Measurements from ENCODE around the gene CCL20. TPM values are rescaled to one million over a fixed set of nuclear protein-coding genes. Genes with fewer than 3 reads are reported as not detected.

The CCL20 gene
- total and polyA plus RNA-seq, 2 of the 8 experiments (the other 6 are each of a cell fraction or from before 2014, with no cell fraction given): not detected

DNA sequence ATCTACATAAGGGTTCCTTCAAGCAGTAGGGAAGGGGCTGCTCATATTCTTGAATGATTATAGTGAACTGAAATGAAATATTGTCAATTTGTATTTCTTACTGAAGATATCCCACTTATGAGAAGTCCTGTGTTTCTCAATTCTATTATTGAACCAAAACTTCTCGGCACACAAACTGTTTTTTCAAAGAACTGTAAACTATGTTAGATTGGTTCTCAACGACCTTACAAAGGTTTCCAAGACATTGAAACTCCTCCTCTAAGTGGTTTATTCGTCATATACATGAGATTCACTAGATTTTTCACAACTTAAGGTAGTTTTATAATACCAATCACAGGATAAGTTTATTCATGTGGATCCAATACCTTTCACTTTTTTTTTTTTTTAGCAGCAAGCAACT lies 1.4 kb downstream of the CCL20 start:
- Histone ChIP-seq H4K8ac (ENCODE audit: extremely low read depth, insufficient read depth, low read length) (no peak overlapping the region), H4K20me1 (replicated peaks in 1 of 2; ENCODE audit: control insufficient read depth in 1 of 2, insufficient read depth in 2 of 2, low read length in 2 of 2) (peaks cover 0 to 2% of the 10 kb centered on the region in 2 experiments), H2BK15ac (ENCODE audit: low read length) (no peak overlapping the region), H3K27me3 (replicated peaks in 1 of 4; ENCODE audit: control insufficient read depth in 3 of 4, extremely low read depth in 1 of 4, insufficient read depth in 3 of 4, low read length in 3 of 4) (no peaks in the 10 kb centered on the region), H3K4me2 (ENCODE audit: insufficient read depth in 1 of 2, low read depth in 2 of 2, low read length in 2 of 2) (no peak overlapping the region), H2BK120ac (replicated peaks; ENCODE audit: low read depth, low read length) (no peak overlapping the region), H2BK5ac (ENCODE audit: low read depth, low read length) (no peak overlapping the region), H3K18ac (ENCODE audit: extremely low read depth, low read length) (no peak overlapping the region), H3K36me3 (ENCODE audit: control insufficient read depth in 2 of 4, insufficient read depth in 4 of 4, low read length in 3 of 4) (no peaks in the 10 kb centered on the region), H3K9ac (replicated peaks in 1 of 4; ENCODE audit: extremely low read depth in 1 of 4, low read depth in 3 of 4, low read length in 3 of 4) (no peak overlapping the region), H3K14ac (ENCODE audit: insufficient read length) (no peak overlapping the region), H2BK20ac (ENCODE audit: low read length) (no peak overlapping the region), H3K4me1 (replicated peaks in 1 of 4; ENCODE audit: control insufficient read depth in 3 of 4, insufficient read depth in 4 of 4, low read length in 3 of 4) (peaks cover 0 to 4% (median 2%) of the 10 kb centered on the region in 4 experiments; a peak in 3 of 7 replicates), H3K23ac (ENCODE audit: insufficient read length) (no peak overlapping the region), H3K79me2 (ENCODE audit: control insufficient read depth in 1 of 2, insufficient read depth in 2 of 2, low read length in 2 of 2) (no peaks in the 10 kb centered on the region), H2AK5ac (ENCODE audit: low read depth, low read length) (no peak overlapping the region), H3K4ac (replicated peaks; ENCODE audit: insufficient read length, low read depth, low read length) (no peak overlapping the region), H3K4me3 (ENCODE audit: extremely low read depth in 1 of 4, insufficient read depth in 2 of 4, low read depth in 3 of 4, low read length in 4 of 4) (no peak overlapping the region), H3K27ac (ENCODE audit: low read depth, low read length) (no peak overlapping the region), H2BK12ac (ENCODE audit: low read depth, low read length) (no peak overlapping the region), H4K91ac (replicated peaks; ENCODE audit: insufficient read length, low read length) (no peak overlapping the region), H3K23me2 (ENCODE audit: low read depth, low read length) (no peaks in the 10 kb centered on the region), H3K9me3 (ENCODE audit: insufficient read depth in 2 of 2, low read depth in 1 of 2, low read length in 1 of 2) (no peaks in the 10 kb centered on the region), H3K79me1 (ENCODE audit: low read depth, low read length) (no peaks in the 10 kb centered on the region), H3K56ac (replicated peaks; ENCODE audit: insufficient read length, low read depth, low read length) (no peak overlapping the region), H4K5ac (ENCODE audit: insufficient read length, low read depth, low read length) (no peak overlapping the region), H2AFZ (ENCODE audit: low read length) (no peak overlapping the region)
- TF ChIP-seq, protein P1, sequence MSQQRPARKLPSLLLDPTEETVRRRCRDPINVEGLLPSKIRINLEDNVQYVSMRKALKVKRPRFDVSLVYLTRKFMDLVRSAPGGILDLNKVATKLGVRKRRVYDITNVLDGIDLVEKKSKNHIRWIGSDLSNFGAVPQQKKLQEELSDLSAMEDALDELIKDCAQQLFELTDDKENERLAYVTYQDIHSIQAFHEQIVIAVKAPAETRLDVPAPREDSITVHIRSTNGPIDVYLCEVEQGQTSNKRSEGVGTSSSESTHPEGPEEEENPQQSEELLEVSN (IDR thresholded peaks at IDR 0.05): no peak
- TF ChIP-seq POLR2A (IDR thresholded peaks at IDR 0.05; ENCODE audit: control extremely low read depth in 1 of 2, low read depth in 2 of 2, low read length in 2 of 2) (no peak), SP4 (IDR thresholded peaks at IDR 0.05; ENCODE audit: low read length) (no peak), SIX5 (IDR thresholded peaks at IDR 0.05; ENCODE audit: low read depth, low read length) (no peak), SAP30 (IDR thresholded peaks at IDR 0.05; ENCODE audit: insufficient read depth, insufficient replicate concordance, low read length) (no peak), EP300 (IDR thresholded peaks at IDR 0.05; ENCODE audit: borderline replicate concordance in 1 of 2, low read depth in 2 of 2, low read length in 2 of 2) (no peak)
- ChIA-PET CTCF (ENCODE audit: partially characterized antibody) (interaction anchor here (0.7 to 2.3 kb wide), 3 partner anchors 8 to 32 kb away, joined by 3 to 7 read pairs (median 4); no protein-coding TSS in a partner anchor), POLR2A (ENCODE audit: partially characterized antibody) (no interaction called here)
- DNase-seq (ENCODE audit: low read depth in 1 of 2, low spot score in 2 of 2) (no peak), FAIRE-seq (no peak)
- 89% methylated on average over 3 of the region's 3 CpGs; no CpG with 5 or more reads in 1 of the 2 experiments for WGBS, 2 experiments (ENCODE audit: extremely low coverage in 1 of 2, insufficient coverage in 1 of 2, insufficient read length in 1 of 2, insufficient replicate concordance in 2 of 2, low coverage in 1 of 2, low lambda C conversion rate in 2 of 2, missing lambda C conversion rate in 1 of 2)

Data from H1 (cell line).